H9 (cell line): ENCODE measurements around the gene PLS3. TPM values are rescaled to one million over a fixed set of nuclear protein-coding genes. Genes with fewer than 3 reads are reported as not detected.
A peak's percentile ranks its signal among the peaks of the same experiment; 100 is the strongest.

Experiments used
- DNase-seq: peaks from one replicate; pipeline ENCODE4 v3.0.0-alpha.2; 2017
- H2AFZ ChIP-seq: one replicate; pipeline ENCODE4 v1.6.1; 2013; ENCODE audit warnings: mild to moderate bottlenecking, low read length, control low read depth, moderate library complexity
- H2AK5ac ChIP-seq: 2 replicates; pipeline ENCODE4 v1.6.1; 2013; ENCODE audit warnings: low read length, control low read depth, mixed read lengths; ENCODE audit not compliant: insufficient read length
- H2BK120ac ChIP-seq: one replicate; pipeline ENCODE4 v1.6.1; 2013; ENCODE audit warnings: low read depth, mild to moderate bottlenecking, low read length, control low read depth, inconsistent platforms; ENCODE audit not compliant: poor library complexity, severe bottlenecking
- H2BK12ac ChIP-seq: 2 replicates; pipeline ENCODE4 v1.6.1; 2013; ENCODE audit warnings: low read length, control low read depth, mixed read lengths, low read depth; ENCODE audit not compliant: insufficient read length
- H2BK15ac ChIP-seq: 2 replicates; pipeline ENCODE4 v1.6.1; 2013; ENCODE audit warnings: low read depth, low read length, control low read depth
- H2BK20ac ChIP-seq: one replicate; pipeline ENCODE4 v1.6.1; 2013; ENCODE audit warnings: low read depth, mild to moderate bottlenecking, low read length, control low read depth, inconsistent platforms; ENCODE audit not compliant: poor library complexity, severe bottlenecking
- H2BK5ac ChIP-seq: 2 replicates; pipeline ENCODE4 v1.6.1; 2013; ENCODE audit warnings: low read length, control low read depth, mixed read lengths; ENCODE audit not compliant: insufficient read length
- H3K14ac ChIP-seq: 2 replicates; pipeline ENCODE4 v1.6.1; 2013; ENCODE audit warnings: low read length, control low read depth; ENCODE audit not compliant: insufficient read depth
- H3K18ac ChIP-seq: 2 replicates; pipeline ENCODE4 v1.6.1; 2013; ENCODE audit warnings: low read depth, mild to moderate bottlenecking, mixed read lengths, low read length, control low read depth; ENCODE audit not compliant: insufficient read length
- H3K23ac ChIP-seq: 2 replicates; pipeline ENCODE4 v1.6.1; 2013; ENCODE audit warnings: low read length, control low read depth, mixed read lengths, low read depth; ENCODE audit not compliant: insufficient read length
- H3K23me2 ChIP-seq: 2 replicates; pipeline ENCODE4 v1.6.1; 2013; ENCODE audit warnings: low read depth, mild to moderate bottlenecking, mixed read lengths, low read length, control low read depth; ENCODE audit not compliant: insufficient read length, poor library complexity, severe bottlenecking
- H3K27ac ChIP-seq: 2 replicates; pipeline ENCODE4 v1.5.1; 2013; ENCODE audit warnings: low read length, control low read depth, mixed read lengths, low read depth; ENCODE audit not compliant: insufficient read length
- H3K27me3 ChIP-seq: 2 replicates; pipeline ENCODE4 v1.6.1; 2013; ENCODE audit warnings: low read length, control low read depth, inconsistent platforms; ENCODE audit not compliant: insufficient read depth
- H3K4ac ChIP-seq: 2 replicates; pipeline ENCODE4 v1.6.1; 2013; ENCODE audit warnings: low read depth, mild to moderate bottlenecking, control low read depth, inconsistent platforms, low read length, moderate library complexity
- H3K4me1 ChIP-seq: 2 replicates; pipeline ENCODE4 v1.6.1; 2013; ENCODE audit warnings: low read length, control low read depth, inconsistent platforms; ENCODE audit not compliant: insufficient read depth
- H3K4me2 ChIP-seq: 2 replicates; pipeline ENCODE4 v1.6.1; 2013; ENCODE audit warnings: low read length, control low read depth, mixed read lengths; ENCODE audit not compliant: insufficient read length, insufficient read depth
- H3K56ac ChIP-seq: 2 replicates; pipeline ENCODE4 v1.6.1; 2013; ENCODE audit warnings: low read depth, mild to moderate bottlenecking, mixed read lengths, low read length, control low read depth; ENCODE audit not compliant: insufficient read length
- H3K79me1 ChIP-seq: 2 replicates; pipeline ENCODE4 v1.6.1; 2013; ENCODE audit warnings: low read depth, mild to moderate bottlenecking, moderate library complexity, low read length, control low read depth, inconsistent platforms; ENCODE audit not compliant: insufficient read depth, poor library complexity, severe bottlenecking
- H3K79me2 ChIP-seq: 2 replicates; pipeline ENCODE4 v1.6.1; 2013; ENCODE audit warnings: low read length, control low read depth, inconsistent platforms; ENCODE audit not compliant: insufficient read depth
- H3K9ac ChIP-seq: 2 replicates; pipeline ENCODE4 v1.6.1; 2013; ENCODE audit warnings: low read length, control low read depth, mixed read lengths; ENCODE audit not compliant: insufficient read length; ENCODE audit errors: extremely low read depth
- H3K9me3 ChIP-seq: one replicate; pipeline ENCODE4 v1.6.1; 2013; ENCODE audit warnings: low read depth, low read length, inconsistent platforms; ENCODE audit not compliant: control insufficient read depth
- H3T11ph ChIP-seq: one replicate; pipeline ENCODE4 v1.6.1; 2013; ENCODE audit warnings: mild to moderate bottlenecking, low read length, control low read depth, inconsistent platforms
- H4K20me1 ChIP-seq: one replicate; pipeline ENCODE4 v1.6.1; 2013; ENCODE audit not compliant: control insufficient read depth, insufficient read length, insufficient read depth
- H4K5ac ChIP-seq: 2 replicates; pipeline ENCODE4 v1.6.1; 2013; ENCODE audit warnings: low read depth, mild to moderate bottlenecking, mixed read lengths, low read length, control low read depth; ENCODE audit not compliant: insufficient read length
- H4K8ac ChIP-seq: replicated peaks from 2 replicates; pipeline ENCODE4 v1.6.1; 2013; ENCODE audit warnings: low read length, control low read depth, mixed read lengths, low read depth; ENCODE audit not compliant: insufficient read length
- H4K91ac ChIP-seq: 2 replicates; pipeline ENCODE4 v1.6.1; 2013; ENCODE audit warnings: low read depth, mild to moderate bottlenecking, moderate library complexity, mixed read lengths, low read length, control low read depth; ENCODE audit not compliant: insufficient read length
- H3K27ac Mint-ChIP-seq, 3 experiments: 2 replicates in 2 of 3; 3 replicates in 1 of 3; pipeline ENCODE4 v1.8.0; 2020 to 2021; ENCODE audit warnings: mixed read lengths in 3 of 3, mild to moderate bottlenecking in 1 of 3, moderate library complexity in 1 of 3
- H3K27me3 Mint-ChIP-seq: 2 replicates; pipeline ENCODE4 v1.8.0; 2021; ENCODE audit warnings: low read depth, mild to moderate bottlenecking, moderate library complexity, mixed read lengths
- H3K36me3 Mint-ChIP-seq, 3 experiments: 2 replicates in 2 of 3; 3 replicates in 1 of 3; pipeline ENCODE4 v1.8.0; 2020 to 2021; ENCODE audit warnings: low read depth in 3 of 3, mixed read lengths in 3 of 3; ENCODE audit not compliant: insufficient read depth in 1 of 3
- H3K4me1 Mint-ChIP-seq, 2 experiments: 2 replicates each; pipeline ENCODE4 v1.8.0; 2020; ENCODE audit warnings: mixed read lengths in 2 of 2
- H3K4me3 Mint-ChIP-seq, 2 experiments: 2 replicates in 1 of 2; 3 replicates in 1 of 2; pipeline ENCODE4 v1.8.0; 2020 to 2021; ENCODE audit warnings: mild to moderate bottlenecking in 2 of 2, mixed read lengths in 2 of 2, moderate library complexity in 1 of 2
- H3K9me3 Mint-ChIP-seq, 2 experiments: 2 replicates in 1 of 2; 3 replicates in 1 of 2; pipeline ENCODE4 v1.8.0; 2020; ENCODE audit warnings: mild to moderate bottlenecking in 2 of 2, mixed read lengths in 2 of 2, moderate library complexity in 1 of 2
- WGBS: extraction: QIAGEN DNeasy Blood & Tissue Kit; methylation state at CpG from one replicate; pipeline ENCODE4 v1.1.7; 2013; ENCODE audit warnings: missing lambda C conversion rate, low lambda C conversion rate, mixed read lengths; ENCODE audit not compliant: insufficient read length; ENCODE audit errors: extremely low coverage; 5-methylcytosine and 5-hydroxymethylcytosine counted together
- total RNA-seq: library from RNA; stranded (reverse); gene quantifications from 2 replicates; pipeline ENCODE4 v1.2.1, GENCODE V29; 2021
- TF ChIP-seq, protein P1 (sequence below): fragments of 200-600 bp; sonication (generic); conservative IDR thresholded peaks from 3 replicates; pipeline ENCODE4 v1.8.0; 2021; ENCODE audit warnings: antibody characterized with exemption, mild to moderate bottlenecking

PLS3 gene
- total RNA-seq, 1 experiment from 2014 or later: 315 TPM

DNA sequence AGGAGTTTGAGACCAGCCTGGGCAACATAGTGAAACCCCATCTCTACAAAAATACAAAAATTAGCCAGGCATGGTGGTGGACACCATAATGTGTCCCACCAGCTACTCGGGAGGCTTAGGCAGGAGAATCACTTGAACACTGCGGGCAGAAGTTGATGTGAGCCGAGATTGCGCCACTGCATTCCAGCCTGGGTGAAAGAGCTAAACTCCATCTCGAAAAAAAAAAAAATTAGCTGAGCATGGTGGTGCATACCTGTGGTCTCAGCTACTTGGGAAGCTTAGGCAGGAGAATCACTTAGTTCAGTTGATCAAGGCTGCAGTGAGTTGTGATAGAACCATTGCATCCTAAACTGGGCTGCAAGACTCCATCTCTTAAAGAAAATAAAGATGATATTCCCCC, 91.2 kb downstream of the PLS3 start:
- H3T11ph ChIP-seq: no peak overlapping the region
- no peak overlapping the region for H2BK20ac ChIP-seq
- H3K9ac ChIP-seq: no peak overlapping the region
- no peak overlapping the region for H2AFZ ChIP-seq
- H3K79me1 ChIP-seq: no peaks in the 10 kb centered on the region
- no peak overlapping the region for H4K8ac ChIP-seq
- peaks cover 15 to 56% (median 48%) of the 10 kb centered on the region in 3 experiments for H3K36me3 Mint-ChIP-seq
- no peak overlapping the region for H3K4me2 ChIP-seq
- H4K5ac ChIP-seq: no peak overlapping the region
- no peak for DNase-seq
- no peak overlapping the region for H3K27ac ChIP-seq
- no peak overlapping the region; the same call in 1 of the 2 replicates for H3K4ac ChIP-seq
- H3K4me3 Mint-ChIP-seq: no peak overlapping the region
- no peaks in the 10 kb centered on the region for H3K27me3 Mint-ChIP-seq
- no peaks in the 10 kb centered on the region for H3K9me3 ChIP-seq
- H4K20me1 ChIP-seq: no peaks in the 10 kb centered on the region
- H2AK5ac ChIP-seq: no peak overlapping the region
- H2BK5ac ChIP-seq: no peak overlapping the region
- no peak overlapping the region for H3K14ac ChIP-seq
- no peaks in the 10 kb centered on the region for H3K9me3 Mint-ChIP-seq
- no peak overlapping the region for H3K56ac ChIP-seq
- no peak overlapping the region for H2BK12ac ChIP-seq
- WGBS: no CpG with 5 or more reads among the region's 5 CpGs
- TF ChIP-seq, protein P1, sequence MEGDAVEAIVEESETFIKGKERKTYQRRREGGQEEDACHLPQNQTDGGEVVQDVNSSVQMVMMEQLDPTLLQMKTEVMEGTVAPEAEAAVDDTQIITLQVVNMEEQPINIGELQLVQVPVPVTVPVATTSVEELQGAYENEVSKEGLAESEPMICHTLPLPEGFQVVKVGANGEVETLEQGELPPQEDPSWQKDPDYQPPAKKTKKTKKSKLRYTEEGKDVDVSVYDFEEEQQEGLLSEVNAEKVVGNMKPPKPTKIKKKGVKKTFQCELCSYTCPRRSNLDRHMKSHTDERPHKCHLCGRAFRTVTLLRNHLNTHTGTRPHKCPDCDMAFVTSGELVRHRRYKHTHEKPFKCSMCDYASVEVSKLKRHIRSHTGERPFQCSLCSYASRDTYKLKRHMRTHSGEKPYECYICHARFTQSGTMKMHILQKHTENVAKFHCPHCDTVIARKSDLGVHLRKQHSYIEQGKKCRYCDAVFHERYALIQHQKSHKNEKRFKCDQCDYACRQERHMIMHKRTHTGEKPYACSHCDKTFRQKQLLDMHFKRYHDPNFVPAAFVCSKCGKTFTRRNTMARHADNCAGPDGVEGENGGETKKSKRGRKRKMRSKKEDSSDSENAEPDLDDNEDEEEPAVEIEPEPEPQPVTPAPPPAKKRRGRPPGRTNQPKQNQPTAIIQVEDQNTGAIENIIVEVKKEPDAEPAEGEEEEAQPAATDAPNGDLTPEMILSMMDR: no peak
- no peaks in the 10 kb centered on the region for H3K79me2 ChIP-seq
- H4K91ac ChIP-seq: no peak overlapping the region
- H2BK120ac ChIP-seq: no peak overlapping the region
- peaks cover 2% of the 10 kb centered on the region; the same call in 1 of the 2 replicates for H3K4me1 ChIP-seq
- no peak overlapping the region for H3K23ac ChIP-seq
- H3K23me2 ChIP-seq: no peaks in the 10 kb centered on the region
- no peaks in the 10 kb centered on the region for H3K27me3 ChIP-seq
- H3K4me1 Mint-ChIP-seq: peaks cover 32 to 46% of the 10 kb centered on the region in 2 experiments
- no peak overlapping the region for H3K18ac ChIP-seq
- H2BK15ac ChIP-seq: no peak overlapping the region
- H3K27ac Mint-ChIP-seq: peak overlapping the region in 2 of 3 experiments; percentile 56 to 78; a peak in 4 of 7 replicates
